Activated CD8-positive, alpha-beta memory T cell treated with anti-CD3 and anti-CD28 coated beads for 1 hour (primary cell): Measurements from ENCODE around the gene OR6V1.
A peak's percentile ranks its signal among the peaks of the same experiment; 100 is the strongest.

Experiments
- DNase-seq, 2 donors: peaks; one replicate each; pipeline ENCODE4 v3.0.0-alpha.2; 2020; ENCODE audit warnings: low read depth in 1 of 2; ENCODE audit errors: extremely low read depth in 1 of 2

OR6V1 gene

GRCh38 chr7:143052041-143052440 is at the start of gene OR6V1:
Gene OR6V1, plus strand, starts transcription at chr7:143052341. Its CDS starts 0 bp downstream, at chr7:143052341.
- DNase-seq, result no peak

GRCh38 chr7:143002898-143003297 is 49.2 kb upstream of the OR6V1 start:
- no peak for DNase-seq

- DNase-seq, result no peak
Measured at GRCh38 chr7:143003393-143004051, 48.6 kb upstream of the OR6V1 start.

GRCh38 chr7:143005632-143006260 is 46.4 kb upstream of the OR6V1 start:
- DNase-seq, result no peak

GRCh38 chr7:143008007-143008901 is 43.9 kb upstream of the OR6V1 start:
- DNase-seq, result peak; percentile 56 to 59

GRCh38 chr7:143012001-143012400 is 40.1 kb upstream of the OR6V1 start:
- no peak for DNase-seq

- DNase-seq, result no peak
Measured at GRCh38 chr7:143012409-143012808, 39.7 kb upstream of the OR6V1 start.

- DNase-seq, result no peak
Measured at GRCh38 chr7:143013473-143013872, 38.7 kb upstream of the OR6V1 start.

- DNase-seq, result no peak
Measured at GRCh38 chr7:143013893-143014292, 38.2 kb upstream of the OR6V1 start.

- DNase-seq, result no peak
Measured at GRCh38 chr7:143015084-143015483, 37.1 kb upstream of the OR6V1 start.

GRCh38 chr7:143015926-143016490 is 36.1 kb upstream of the OR6V1 start:
- no peak for DNase-seq

- no peak for DNase-seq
Measured at GRCh38 chr7:143016996-143017395, 35.1 kb upstream of the OR6V1 start.

GRCh38 chr7:143018931-143019330 is 33.2 kb upstream of the OR6V1 start:
- no peak for DNase-seq

GRCh38 chr7:143023047-143023446 is 29.1 kb upstream of the OR6V1 start:
- no peak for DNase-seq

- no peak for DNase-seq
Measured at GRCh38 chr7:143025371-143025770, 26.8 kb upstream of the OR6V1 start.

GRCh38 chr7:143027032-143027431 is 25.1 kb upstream of the OR6V1 start, which contains the start of gene OR9A2:
Gene OR9A2, minus strand, starts transcription at chr7:143027132. Its CDS starts 0 bp downstream, at chr7:143027132.
- DNase-seq, result no peak

- no peak for DNase-seq
Measured at GRCh38 chr7:143027683-143028082, 24.5 kb upstream of the OR6V1 start.

GRCh38 chr7:143038635-143039034 is 13.5 kb upstream of the OR6V1 start:
- no peak for DNase-seq

- DNase-seq, result no peak
Measured at GRCh38 chr7:143040209-143040715, 11.9 kb upstream of the OR6V1 start.

- DNase-seq, result no peak
Measured at GRCh38 chr7:143041346-143041745, 10.8 kb upstream of the OR6V1 start.
